HG03354 (cell line): ENCODE data around the gene NANS.
"Not testable (repeated sequence)": the region's sequence is repeated elsewhere in the genome, so short reads cannot be mapped to it uniquely, and the experiment has no call there.

Source experiments
- ATAC-seq: cut with Tn5 transposase; IDR thresholded peaks from one replicate; pipeline ENCODE4 v1.9.1; 2021; ENCODE audit warnings: mild to moderate bottlenecking; ENCODE audit not compliant: unreplicated experiment, poor library complexity, severe bottlenecking

Gene NANS

DNA sequence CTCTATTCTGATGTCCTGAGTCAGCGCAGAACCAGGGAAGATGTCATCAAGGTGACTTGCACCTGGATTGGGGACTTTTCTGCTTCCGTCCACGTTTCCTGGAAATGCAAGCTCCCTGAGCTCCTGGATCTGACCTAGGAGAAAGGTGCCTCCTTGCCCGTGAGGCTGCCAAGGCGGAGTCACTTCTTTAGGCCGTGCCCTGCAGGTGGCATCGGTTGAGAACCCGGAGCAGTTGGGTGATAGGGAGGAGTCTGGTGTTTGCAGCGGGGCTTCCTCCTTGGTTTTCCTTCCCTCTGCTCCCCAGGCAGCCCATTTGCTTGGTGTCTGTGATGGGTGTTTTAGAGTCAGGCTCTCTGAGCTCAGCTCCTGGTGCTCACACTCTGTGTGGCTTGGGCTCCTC is 15.2 kb downstream of the NANS start:
- ATAC-seq, result no peak

DNA sequence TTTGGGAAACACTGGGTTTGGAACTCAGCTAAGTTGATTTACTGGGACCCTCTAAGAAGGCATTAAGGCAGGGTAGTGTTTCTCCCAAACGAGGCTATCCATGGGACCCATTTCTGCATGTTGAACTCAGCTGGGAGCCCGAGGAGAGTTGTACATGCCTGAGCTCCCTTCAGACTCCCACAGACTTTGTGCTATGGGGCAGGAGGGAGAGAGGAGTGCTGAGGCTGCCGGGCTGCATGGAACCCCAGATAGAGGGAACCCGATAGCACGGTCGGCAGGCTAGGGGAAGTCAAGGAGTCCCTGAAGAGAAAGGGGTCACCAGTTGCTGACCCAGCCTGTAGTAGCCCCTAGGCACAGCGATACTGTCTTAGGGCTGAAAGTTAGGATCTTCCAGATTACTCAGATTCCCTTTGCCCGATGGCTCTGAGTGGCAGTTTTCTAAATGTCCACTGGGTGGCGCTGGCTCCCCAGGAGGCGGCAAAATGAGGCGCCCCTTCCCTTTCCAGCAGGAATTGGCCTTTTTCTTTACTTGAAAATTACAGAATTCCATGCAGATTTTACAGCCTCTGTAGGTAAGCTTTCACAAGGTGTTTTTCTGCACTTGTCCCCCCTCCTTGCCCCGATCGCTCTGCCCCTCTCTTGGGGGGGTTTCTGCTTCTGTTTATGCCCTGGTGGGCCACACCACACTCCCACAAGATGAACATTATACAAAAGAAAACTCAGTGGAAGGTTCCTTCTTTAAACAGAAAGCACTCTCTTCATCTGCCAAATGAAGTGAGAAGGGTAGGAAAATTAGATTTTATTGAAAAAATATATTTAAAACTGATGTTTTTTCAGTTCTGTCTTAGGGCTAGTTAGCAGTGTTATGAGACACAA is 17.8 kb downstream of the NANS start:
- ATAC-seq, result peak; percentile 45

DNA sequence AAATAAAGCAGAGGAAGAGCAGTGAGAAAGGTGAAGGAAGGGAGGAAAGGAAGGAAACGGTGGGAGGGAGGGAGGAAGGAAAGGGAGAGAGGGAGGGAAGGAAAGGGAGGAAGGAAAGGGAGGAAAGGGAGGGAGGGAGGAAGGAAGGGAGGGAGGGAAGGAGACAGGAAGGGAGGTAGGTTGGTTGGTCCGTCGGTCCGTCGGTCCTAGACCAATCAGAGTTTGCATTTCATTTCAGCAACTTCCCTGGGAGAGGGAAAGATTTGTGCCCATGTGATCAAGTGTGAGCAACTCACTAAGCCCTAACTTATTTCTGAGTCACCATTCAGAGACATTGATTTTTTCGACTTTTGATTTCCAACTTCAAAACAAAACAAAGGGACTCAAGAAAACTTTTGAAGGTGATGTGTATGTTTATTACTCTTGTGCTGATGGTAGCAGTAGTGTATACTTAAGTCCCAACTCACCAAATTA is 18.8 kb downstream of the NANS start:
- ATAC-seq, result no peak

DNA sequence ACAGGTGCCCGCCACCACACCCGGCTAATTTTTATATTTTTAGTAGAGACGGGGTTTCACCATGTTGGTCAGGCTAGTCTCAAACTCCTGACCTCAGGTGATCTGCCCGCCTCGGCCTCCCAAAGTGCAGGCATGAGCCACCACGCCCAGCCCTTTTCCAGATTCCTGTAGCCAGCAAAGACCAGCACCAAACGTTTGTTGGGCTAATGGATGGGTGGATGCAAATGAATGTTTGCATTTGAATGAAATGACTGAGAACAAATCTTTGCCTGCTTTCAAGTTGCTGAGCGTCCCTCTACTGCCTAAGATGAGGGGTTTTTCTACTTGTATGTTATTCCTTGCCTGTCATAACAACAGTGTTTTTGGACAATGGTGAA is 20.0 kb downstream of the NANS start:
- not testable (repeated sequence) for ATAC-seq

DNA sequence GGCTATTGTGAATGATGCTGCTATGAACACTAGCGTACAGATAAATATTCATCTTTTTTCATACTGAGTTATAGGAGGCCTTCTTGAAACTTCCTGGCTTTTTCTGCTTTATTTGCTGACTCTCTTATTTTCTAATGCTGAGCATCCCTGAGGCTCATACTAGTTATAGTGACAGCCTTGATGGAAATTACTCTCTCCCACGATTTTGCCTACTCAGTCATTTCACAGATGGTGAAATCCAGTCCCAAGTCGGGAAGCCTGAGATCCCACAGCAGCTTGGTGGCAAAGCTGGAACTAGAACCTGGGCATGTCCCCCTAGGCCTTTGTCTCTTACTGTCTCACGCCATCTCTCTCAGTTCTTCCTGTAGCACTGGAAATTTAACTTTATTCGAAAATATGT is 22.4 kb downstream of the NANS start:
- no peak for ATAC-seq

DNA sequence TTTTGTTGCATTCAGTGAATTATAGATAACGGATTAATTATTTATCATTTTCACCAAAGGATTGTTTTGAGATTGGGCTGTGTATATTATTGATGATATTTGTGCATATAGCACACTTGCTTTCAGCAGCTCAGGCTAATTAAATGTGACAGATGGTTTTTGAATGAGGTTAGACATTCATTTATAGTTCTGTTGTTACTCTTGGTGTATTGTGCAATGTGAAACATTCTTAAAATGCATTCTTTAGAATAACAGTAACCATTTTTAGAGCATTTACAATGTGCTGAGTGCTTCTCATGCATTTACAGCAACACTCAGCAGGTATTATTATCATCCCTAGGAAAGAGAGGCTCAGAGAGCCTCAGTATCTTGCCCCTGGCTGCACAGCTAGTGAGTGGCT is 23.8 kb downstream of the NANS start:
- ATAC-seq, result no peak

DNA sequence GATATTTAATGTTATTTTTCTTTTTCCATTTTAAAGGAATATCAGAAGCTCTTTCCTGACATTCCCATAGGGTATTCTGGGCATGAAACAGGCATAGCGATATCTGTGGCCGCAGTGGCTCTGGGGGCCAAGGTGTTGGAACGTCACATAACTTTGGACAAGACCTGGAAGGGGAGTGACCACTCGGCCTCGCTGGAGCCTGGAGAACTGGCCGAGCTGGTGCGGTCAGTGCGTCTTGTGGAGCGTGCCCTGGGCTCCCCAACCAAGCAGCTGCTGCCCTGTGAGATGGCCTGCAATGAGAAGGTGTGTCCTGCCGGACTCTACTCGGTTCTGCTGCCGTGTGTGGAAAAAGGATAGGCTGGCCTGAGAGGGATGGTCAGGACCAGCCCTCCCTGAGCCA is 24.2 kb downstream of the NANS start:
- ATAC-seq, result no peak

DNA sequence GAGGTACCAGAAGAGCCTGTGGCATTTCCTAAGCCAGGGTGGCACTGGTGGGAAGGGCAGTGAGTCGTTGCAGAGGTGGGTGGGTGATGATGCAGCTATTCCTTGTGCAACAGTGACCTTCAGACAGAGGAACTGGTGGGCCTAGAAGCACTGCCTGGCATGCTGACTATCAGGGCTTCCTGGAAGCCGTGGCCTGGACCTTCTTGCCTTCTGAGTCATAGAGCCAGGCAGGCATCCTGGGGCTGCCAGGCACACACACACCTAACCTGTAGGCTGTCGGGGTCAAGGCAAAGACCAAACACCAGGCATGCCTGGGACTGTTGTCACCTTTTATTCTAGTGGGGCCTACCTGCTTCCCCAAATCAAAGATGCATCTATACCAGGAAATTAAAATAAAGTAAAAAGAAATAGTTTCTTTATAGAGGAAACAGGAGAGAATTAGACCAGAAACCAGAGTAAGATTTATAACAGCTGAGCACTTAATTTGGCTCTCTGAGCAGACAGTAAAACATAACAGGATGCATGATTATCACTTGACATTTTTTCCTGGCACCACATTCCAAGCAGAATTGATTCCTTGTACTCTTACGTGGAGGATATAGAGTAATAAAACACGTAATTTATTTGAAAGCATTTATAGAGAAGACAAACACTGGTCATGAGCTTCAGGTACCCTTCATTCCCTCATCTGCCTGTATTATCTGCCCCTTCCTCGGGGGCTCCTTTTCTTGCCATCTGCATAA is 25.1 kb downstream of the NANS start:
- ATAC-seq, result no peak

DNA sequence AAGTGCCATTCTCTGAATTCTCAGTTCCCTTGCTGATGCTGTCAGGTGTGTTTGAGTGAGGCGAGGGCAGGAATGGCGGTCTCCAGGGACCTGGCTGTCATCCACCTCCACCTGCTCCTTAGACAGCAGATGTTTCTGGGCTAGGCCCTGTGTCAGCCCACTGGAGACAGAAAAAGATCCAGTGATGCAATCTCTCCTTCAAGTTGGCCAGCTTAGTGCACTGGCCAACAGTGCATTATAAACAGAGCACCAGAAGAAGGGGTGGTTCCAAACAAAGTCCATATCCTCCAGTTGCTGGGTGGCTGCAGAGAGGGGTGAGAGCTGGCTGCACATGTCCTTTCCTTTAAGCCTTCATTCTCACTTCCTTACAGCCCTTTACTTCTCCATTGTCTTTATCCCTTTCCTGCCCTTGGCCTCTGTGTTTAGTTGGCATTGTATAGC is 26.5 kb downstream of the NANS start:
- no peak for ATAC-seq

DNA sequence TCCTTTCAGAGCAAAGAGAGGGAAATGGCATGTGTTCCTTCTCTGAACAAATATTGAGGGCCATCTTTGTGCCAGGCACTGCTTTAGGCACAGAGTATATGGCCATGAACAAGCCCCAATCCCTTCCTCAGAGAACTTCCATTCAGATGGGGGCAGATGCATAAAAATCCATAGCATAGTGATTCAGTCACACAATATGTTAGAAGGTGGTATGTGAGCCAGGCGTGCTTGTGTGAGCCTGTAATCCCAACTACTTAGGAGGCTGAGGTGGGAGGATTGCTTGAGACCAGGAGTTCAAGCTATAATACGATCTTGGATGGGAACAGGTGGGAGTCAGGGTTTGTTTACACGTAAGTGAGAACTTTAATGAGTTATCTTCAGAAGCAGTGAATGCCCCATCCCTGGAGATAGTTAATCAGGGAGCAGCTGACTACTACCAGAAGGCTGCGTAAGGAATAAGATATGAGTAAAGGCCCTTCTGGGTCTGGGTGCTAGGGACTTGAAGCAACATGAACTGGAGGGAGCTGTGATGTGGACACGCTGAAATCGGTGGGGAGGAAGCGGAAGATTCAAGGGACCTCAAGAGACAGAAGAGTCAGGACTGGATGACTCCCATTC is 27.1 kb downstream of the NANS start:
- ATAC-seq, result no peak

DNA sequence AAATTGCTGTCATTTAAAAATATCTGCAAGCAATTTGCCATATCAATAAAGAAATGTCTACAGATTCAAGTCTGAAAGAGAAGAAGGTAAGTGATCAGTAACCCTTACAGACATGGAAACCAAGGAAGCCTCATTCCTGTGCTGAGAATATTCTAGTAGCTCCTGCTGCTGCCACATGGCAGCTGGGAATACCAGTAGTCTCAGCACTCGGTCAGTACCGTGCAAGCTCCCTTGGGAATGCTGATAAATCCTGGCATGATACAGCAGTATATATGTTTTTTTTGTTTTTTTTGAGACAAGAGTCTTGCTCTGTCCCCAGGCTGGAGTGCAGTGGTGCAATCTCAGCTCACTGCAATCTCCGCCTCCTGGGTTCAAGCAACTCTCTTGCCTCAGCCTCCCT is 27.9 kb downstream of the NANS start:
- no peak for ATAC-seq

DNA sequence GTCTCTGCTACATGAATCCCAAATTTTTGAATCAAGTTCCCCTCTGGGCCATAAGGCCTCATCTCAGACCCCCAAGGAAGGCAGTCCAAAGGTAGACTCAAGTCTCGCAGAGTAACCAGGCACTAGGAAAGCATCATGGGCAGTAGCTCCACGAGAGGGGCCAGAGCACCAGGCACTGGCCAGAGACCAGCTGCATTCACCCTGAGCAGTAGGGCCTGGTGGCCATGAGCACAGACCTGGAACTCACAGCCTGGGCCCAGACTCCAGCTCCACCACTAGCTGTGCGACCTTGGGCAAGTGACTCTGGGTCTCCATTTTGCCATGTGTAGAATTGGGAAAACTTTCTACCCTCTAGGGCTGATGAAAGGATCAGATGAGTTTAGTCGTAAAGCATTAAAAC is 28.5 kb downstream of the NANS start:
- no peak for ATAC-seq

DNA sequence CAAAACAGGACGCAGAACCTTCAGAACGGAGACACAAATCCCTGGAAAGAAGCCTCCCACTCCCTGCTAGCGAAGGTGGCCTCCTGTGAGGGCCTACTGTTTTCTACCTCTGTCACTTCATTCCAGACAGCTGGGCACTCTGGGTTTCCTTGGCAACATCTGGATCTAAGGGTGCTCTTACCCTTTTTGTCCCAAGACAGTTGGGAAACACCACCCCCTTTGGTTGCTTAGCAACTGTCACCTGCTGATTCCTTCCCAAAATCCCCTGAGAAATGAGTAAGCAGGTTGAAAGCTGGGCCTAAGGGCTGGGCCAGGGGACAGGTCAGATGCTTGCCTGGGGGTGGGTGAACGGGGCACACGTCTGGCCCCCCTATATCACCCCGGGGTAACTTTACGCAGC is 29.4 kb downstream of the NANS start:
- ATAC-seq, result no peak

DNA sequence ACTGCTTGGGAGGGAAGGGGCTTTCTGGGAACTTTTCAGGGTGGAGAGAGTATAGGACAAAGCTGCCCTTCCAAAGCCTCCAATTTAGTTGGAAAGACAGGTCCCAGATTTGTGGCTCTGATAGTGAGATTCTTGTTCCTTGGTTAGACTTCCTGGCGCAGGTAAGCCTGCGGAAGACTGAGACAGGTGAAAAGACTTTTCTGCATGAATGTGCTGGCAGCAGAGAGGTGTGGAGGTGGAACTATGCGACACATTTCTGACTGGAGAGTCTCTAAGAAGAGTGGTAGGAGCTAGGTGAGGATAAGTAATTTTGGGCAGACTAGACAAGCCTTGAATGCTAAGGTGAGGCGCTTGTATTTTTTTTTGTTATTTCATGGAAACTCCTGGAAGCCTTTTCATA is 29.9 kb downstream of the NANS start:
- no peak for ATAC-seq

DNA sequence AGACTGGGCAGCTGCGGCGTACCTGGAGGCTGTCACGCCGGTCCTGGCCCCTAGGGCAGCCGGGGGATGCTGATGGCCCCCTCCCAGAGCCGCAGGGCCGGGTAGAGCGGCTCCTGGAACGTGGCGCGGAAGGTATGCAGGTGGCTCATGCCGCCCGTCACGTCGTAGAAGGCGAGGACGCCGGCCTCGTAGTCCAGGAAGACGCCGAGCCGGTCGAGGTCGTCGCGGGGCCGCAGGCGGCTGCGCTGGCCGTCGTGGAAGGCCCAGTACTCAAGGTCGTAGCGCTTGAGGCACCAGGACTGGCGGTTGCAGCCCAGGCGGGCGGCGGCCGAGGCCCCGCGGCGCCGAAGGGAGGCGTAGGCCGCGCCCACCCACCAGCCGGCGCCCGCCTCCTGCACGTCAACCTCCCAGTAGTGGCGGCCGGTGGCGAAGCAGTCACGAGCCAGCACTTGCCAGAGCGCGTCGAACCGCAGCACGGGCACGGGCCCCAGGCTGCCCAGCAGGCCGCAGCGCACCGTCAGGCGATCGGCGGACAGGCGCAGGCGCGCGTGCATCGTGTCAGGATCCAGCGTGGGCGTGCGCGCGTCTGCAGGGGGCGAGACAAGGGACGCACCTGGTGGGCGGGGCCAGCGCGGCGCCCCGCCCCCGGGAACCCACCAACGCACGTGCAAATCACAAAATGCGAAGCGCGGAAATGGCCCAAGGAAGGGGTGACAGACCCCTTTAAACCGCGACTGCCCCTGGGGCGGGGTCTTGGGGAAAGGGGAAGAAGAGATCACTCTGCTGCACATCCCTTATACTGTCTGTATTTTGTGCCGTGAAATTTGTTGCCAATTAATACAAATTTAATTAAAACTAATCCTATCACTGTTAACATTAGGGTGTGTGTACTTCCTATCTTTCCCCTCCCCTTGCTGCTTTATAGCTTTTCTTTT is 31.2 kb downstream of the NANS start:
- ATAC-seq, result no peak

DNA sequence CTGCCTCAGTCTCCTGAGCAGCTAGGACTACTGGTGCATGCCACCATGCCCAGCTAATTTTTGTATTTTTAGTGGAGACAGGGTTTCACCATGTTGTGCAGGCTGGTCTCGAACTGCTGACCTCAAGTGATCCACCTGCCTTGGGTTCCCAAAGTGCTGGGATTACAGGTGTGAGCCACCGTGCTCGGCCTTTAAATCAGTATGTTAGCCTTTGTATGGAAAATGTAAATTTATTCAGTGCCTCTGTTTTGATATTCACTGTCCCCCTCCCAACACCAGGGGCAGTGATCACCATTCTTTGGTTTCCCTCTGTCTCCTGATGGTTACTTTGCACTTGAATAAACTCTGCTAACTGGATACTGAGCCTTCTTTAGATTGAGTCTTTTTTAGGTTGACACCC is 34.1 kb downstream of the NANS start:
- ATAC-seq, result not testable (repeated sequence)

DNA sequence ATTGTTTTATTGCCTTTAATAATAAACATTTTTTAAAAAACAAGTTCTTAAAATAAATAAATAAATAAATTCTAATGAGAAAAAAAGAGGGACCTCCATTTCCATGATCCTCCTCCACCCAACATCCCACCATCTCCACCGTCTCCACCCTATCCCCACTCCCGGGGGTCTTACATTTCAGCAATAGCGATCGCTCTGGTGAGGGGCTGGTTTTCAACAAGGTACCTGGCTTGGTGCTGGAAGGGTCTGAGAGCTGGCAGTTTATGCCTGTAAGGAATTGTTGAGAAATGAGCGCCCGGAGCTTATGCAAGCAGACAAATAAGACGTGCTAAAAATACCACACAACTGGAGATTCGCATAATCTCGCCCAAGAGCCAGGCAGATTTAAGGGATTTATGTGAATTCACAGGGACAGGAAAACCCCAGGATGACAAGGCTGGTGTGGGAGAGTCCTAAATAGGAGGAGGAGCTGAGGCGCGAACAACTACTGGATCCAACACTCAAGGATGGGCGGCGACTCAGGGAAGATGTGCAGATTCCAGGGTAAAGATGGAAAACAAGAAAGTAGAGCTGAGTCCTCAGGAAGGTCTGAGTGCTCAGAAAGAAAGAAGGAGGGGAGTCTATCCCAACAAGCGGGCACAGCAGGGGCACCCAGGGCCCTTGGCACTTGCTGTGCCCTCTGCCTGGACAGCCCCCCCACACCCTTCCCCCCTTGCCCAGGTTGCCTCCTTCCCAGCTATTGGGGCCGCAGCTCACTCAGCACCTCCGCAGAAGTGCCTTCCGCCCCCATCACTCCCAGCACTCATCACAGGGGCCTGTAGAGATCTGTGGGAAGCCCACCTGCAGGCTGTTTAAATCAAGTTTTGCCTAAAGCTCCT is 35.4 kb downstream of the NANS start:
- ATAC-seq, result no peak

DNA sequence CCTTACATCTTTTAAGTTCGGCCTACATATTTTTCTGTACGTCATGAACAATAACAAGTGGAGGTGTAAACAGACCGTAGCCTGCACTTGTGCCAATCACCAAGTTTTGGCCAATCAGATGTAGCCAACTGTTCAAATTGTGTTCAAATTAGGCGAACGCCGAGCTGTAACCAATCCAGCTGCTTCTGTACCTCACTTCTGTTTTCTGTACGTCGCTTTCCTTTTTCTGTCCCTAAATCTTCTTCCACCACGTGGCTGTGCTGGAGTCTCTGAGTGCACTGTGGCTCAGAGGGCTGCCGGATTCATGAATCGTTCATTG is 36.0 kb downstream of the NANS start:
- ATAC-seq, result no peak

DNA sequence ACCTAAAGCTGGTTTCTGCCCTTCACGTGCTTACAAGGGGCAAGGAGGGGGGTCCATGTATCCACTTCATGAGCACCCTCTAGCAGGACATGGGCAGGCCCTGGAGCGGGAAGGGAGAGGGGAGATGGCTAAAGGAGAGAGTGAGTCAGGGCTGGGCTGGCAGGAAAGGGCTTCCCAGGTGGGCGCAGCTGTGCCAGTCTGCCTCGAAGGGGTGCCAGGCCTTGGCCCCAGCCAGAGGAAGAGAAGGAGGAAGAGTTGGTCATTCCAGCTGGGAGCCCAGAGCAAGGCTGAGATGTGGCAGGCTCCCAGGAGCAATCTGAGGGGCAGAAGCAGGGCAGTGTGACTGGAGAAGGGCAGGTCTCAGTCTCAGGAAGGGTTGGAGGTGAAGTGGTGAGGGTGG is 37.8 kb downstream of the NANS start:
- no peak for ATAC-seq
